A673 (cell line): Measurements from ENCODE around the gene CMC1.

Source experiments
- CTCF ChIP-seq: fragments of 300-800, 200-600 bp; sonication (generic); conservative IDR thresholded peaks from 2 replicates; pipeline ENCODE4 v1.5.1; 2017; ENCODE audit warnings: low read depth, mild to moderate bottlenecking, antibody characterized with exemption, low read length, moderate library complexity, mixed read lengths
- EZH2 ChIP-seq: fragments of 200-600 bp; sonication (generic); IDR thresholded peaks from 2 replicates; pipeline ENCODE4 v1.6.1; 2017; ENCODE audit warnings: borderline replicate concordance, low read depth, mild to moderate bottlenecking, mixed read lengths, antibody characterized with exemption, low read length; ENCODE audit not compliant: poor library complexity, severe bottlenecking

DNA sequence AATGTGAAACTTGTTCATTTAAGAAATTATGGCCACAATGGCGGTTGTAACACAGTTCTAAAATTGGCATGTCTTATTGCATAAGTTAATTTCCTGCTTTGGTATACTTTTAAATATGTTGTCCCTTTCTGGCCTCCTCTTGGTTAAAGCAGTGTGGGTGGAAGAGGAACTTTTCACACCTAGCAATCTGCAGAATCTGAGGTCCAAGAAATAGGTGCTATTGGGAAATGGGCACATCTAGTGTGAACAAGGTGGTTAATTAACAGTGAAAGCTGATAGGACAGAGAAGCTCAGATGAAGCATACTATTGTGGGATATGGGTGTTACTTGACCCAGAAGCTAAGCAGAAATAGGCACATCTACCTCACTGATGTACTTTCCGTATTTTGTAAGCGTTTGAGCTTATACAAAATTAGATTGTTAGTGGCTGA is 10.6 kb downstream of the CMC1 start:
- TF ChIP-seq CTCF (no peak), EZH2 (no peak)
